ENCODE results near the gene STK39.
"Not testable (repeated sequence)": the region's sequence is repeated elsewhere in the genome, so short reads cannot be mapped to it uniquely, and the experiment has no call there.

Gene STK39

GRCh38 chr2:168247341-168248261 is at the start of gene STK39:
Gene STK39, minus strand, starts transcription at chr2:168247595. Its CDS starts 160 bp downstream, at chr2:168247435.
- DNase-seq = no peak

- no peak for DNase-seq
These were observed 47.7 kb upstream of the STK39 start for GRCh38 chr2:168295051-168295450.

- no peak for DNase-seq
These were observed 47.0 kb upstream of the STK39 start for GRCh38 chr2:168294409-168294808.

DNA sequence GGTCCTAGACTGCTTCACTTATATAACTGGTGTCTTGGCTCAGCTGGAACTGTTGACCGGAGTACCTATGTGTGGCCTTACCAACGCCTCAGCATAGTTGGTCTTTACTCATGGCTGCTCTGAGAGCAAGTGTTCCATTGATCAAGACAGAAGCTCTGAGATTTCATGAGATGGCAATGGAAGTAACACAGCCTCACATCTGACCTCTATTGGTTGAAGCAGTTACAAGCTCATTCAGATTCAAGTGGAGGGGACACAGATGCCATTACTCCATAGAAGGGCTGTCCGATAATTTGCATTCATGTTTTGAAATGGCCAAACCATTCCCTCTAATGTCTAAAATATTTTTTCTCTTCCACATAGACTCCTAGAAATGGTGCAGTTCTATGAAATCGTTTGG is 46.4 kb upstream of the STK39 start:
- no peak for DNase-seq

DNA sequence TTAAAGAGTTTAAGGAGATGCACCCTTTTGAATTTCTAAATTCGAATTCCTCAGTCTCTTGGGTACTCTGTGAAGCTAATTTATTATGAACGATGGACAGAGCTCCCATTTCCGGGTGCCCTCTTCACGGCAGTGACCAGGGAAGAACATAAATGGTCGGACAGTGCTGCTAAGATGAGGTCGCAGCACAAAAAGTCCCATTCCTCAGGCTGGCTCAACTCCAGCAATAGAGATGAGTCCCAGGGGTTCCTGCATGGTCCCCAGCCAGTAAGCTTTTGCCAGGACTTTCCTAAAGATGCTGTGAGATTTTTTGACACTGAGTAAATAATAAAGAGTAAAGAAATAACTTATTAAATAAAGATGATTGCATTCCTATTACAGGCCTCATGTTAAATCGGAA is 43.0 kb upstream of the STK39 start:
- no peak for DNase-seq

- no peak for DNase-seq
These were observed 42.5 kb upstream of the STK39 start for GRCh38 chr2:168289880-168290279.

- no peak for DNase-seq
These were observed 39.1 kb upstream of the STK39 start for GRCh38 chr2:168286535-168286934.

- no peak for DNase-seq
These were observed 31.1 kb upstream of the STK39 start for GRCh38 chr2:168278424-168278888.

GRCh38 chr2:168277276-168277675 is 29.9 kb upstream of the STK39 start:
- DNase-seq = no peak

DNA sequence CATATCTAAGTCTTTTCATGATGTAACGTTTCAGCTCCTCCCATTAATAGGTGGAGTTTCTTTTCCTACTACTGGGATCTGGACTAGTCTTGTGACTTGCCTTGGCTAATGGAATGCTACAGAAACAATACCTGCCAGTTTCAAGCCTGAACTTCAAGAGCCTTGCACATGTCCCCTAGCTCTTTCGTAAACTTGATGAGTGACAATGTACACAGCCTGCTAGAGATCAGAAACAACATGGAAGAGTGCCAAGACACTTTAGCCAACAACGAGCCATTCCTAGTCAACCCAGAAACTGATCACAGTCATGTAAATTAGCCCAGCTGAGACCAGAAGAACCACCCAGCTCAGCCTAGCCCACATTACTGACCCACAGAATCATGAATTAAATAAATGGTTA is 24.8 kb upstream of the STK39 start:
- DNase-seq = no peak

GRCh38 chr2:168262926-168263325 is 15.5 kb upstream of the STK39 start:
- DNase-seq = not testable (repeated sequence)

- no peak for DNase-seq
These were observed 9.1 kb upstream of the STK39 start for GRCh38 chr2:168256448-168256847.

- DNase-seq = no peak
These were observed 8.5 kb upstream of the STK39 start for GRCh38 chr2:168255866-168256265.

DNA sequence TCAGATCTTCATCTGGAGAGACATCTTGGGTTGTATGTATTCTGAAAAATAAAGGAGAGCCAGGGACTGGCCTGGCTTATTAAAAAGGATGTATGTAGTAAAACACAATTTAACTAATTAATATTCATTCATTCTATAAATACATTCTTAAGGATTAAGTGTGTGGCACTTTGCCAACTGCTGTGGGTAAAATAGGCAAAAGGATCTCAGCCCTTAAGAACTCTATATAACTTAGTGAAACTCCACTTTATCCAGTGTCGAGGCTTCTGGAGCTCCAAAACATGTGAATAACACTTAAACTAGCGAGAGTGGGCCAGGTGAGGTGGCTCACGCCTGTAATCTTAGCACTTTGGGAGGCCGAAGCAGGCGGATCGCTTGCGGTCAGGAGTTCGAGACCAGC is 7.7 kb upstream of the STK39 start:
- DNase-seq = no peak

- no peak for DNase-seq
These were observed 7.0 kb upstream of the STK39 start for GRCh38 chr2:168254158-168254935.

GRCh38 chr2:168253379-168253778 is 6.0 kb upstream of the STK39 start:
- no peak for DNase-seq

DNA sequence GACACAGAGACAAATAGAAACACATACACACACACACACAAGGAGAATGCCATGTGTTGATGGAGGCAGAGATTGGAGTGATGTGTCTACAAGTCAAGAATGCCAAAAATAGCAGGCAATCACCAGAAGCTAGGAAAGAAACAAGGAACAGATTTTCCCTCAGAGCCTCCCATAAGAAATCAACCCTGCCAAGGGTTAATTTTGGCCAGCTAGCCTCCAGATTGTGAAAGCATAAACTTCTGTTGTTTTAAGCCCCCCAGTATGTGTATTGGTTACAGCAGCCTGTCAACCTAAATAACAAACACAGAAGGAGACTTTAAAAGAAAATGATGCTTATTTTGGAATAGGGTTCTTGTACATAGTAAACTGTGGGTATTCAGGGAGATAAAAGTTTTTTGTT is 5.6 kb upstream of the STK39 start:
- no peak for DNase-seq

GRCh38 chr2:168246483-168247340 is 683 bp downstream of the STK39 start:
- DNase-seq = no peak

DNA sequence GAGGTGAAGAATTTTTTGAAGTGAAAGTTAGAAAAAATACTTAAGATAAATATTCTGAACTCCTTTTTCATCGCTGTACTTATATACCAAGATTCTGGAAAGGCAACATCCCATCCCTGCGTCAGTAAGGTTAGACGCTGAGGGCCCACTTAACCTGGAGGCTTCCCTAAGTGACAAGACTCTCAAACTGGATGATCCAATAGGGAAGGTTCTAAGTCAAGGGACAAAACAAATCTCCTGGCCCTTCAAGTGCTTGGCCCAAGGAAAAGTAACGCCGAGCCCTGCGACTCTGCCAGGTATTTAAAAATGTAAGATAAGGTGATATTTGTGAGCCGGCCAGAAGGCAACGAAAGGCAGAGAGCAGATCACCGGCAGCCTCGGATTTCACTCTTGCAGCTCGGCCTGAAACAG is 1.3 kb downstream of the STK39 start:
- DNase-seq = no peak

DNA sequence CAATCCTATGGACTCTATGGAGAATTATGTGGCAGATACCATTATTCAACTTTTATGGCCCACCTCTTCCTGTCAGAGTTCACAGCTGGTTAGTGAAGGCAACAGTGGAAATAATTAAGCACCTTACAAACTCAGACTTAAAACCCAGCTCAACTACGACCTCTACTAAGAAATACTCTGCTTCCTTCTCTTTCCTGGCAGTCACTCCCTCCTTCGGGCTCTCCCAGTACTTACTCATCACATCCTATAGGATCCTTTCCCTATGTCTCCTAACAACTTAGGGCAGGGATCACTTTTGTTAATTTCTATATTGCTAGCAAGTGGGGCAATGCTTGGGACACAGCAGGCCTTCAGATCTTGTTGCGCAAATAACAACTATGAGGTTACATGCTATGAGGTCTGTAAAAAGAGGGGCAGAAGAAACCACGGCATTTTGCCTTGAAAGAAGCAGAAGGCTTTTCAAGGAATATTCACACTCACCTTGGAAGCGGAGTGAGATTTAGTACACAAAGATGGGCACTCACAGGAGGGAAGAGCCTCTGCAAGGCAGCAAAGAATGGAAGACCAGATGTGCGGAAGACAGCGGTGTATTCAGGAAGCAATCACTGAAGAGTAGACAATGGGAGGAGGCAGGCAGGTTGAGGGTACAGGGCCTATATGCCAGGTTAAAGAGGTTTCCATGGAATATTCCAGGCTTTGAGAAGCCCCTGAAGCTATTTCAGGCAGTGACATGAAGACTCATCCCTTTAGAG is 2.1 kb downstream of the STK39 start:
- DNase-seq = no peak

GRCh38 chr2:168244318-168244717 is 3.1 kb downstream of the STK39 start:
- no peak for DNase-seq

- DNase-seq = no peak
These were observed 4.3 kb downstream of the STK39 start for GRCh38 chr2:168243061-168243460.

Data from cortex of kidney (tissue), 1 donor.